Measurements from ENCODE around the gene HLF. TPM values are rescaled to one million over a fixed set of nuclear protein-coding genes. Genes with fewer than 3 reads are reported as not detected.

The HLF gene
- total RNA-seq, 1 experiment from 2014 or later: 0.29 TPM

DNA sequence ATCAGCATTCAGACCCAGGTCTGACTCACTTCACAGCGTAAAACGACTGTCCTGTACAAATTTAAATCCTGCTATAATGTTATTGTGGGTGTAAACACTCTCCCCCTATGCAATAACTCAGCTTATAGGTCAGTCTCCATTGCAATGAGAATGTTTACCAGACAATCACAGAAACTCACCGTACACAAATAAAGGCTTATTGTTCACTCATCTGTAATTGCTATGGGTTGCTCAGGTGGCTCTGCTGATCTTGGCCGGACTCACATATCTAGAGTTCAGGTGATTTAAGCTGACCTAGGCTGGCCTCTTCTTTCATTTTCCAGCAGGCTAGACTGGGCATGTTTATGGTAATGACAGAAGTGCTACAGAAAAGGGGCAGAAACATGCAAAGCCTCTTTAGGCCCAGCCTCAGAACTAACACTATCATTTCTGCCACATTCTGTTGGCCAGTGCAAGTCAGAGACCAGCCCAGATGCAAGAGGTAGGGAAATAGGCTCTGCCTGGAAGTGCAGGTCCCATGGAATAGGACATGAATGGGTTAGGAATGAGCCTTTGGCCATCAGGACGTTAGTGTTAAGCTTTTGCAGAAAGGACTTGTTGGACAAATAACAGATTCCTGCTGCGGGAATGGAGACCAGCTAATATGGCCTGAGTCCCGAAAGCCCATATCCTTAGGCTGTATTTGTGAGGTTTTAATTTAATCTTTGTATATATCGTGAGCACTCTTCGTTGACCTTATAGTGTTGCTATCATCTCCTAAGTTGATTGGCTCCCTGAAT, 44.0 kb downstream of the HLF start:
- no peak for DNase-seq (ENCODE audit: low read depth)

DNA sequence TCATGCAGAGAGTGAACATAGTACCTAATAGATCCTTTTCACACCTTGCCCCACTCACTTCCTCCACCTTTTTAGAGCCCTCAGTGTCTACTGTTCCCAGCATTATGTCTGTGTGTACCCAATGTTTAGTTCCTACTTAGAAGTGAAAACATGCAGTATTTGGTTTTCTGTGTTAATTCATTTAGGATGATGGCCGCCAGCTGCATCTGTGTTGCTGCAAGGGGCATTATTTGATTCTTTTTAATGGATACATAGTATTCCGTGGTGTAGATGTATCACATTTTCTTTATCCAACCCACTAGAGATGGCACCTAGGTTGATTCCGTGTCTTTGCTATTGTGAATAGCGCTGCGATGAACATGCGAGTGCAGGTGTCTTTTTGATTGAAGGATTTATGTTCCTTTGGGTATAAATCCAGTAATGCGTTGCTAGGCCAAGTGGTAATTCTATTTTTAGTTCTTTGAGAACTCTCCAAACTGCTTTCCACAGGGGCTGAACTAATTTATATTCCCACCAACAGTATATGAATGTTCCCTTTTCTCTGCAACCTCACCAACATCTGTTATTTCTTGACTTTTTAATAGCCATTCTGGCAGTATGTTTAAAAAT, 47.1 kb downstream of the HLF start:
- DNase-seq (ENCODE audit: low read depth): no peak

DNA sequence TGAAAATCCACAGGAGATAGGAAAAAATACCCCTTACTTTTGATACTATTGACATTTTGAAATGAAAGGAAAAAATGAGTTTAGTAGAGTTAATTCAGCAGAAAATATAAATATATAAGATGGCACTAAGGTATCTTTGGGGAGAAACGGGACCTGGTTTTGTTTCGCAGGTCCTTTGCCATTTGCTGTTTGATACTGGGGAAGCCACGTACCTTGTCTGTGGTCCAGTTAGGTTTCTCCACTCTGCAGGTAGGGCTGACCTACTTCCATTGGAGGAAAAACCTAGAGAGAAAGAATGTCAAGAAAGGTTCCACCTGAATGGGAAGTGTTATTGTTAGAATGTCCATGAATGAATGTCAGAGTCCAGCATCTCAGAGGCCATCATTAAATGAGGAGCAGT, 48.1 kb downstream of the HLF start:
- DNase-seq (ENCODE audit: low read depth): no peak

DNA sequence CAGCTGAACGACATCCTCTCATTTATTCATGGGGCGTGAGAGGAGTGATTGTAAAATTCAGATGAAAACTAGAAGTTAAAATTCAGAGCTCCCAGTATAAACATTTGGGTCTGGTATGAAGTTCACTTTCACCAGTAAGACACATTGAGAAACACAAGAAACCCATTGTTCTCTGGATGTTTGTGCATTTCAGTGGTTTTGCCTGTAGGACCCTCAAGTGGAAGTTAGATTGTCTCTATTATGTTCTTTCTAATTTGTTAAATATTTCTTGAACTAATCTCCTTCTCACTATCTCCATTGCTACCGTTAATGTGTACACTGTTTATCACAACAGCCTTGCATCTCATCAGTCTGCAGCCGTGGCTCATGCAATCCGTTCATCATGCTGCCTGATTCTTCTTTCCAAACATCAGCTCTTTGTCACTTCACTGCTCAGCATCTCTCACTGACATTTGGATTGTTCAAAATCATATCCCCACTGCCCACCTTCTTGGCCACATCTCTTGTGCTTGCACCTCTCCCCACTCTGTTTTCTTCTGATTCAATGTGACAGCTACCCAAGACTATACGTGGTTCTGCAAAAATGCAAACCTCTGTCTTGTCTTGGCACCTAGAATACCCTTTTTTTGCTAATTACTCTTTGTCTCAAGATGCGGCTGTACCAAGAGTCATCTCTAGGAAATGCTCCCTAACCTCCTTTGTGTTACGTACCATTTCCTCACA, 49.5 kb downstream of the HLF start:
- DNase-seq (ENCODE audit: low read depth): no peak

DNA sequence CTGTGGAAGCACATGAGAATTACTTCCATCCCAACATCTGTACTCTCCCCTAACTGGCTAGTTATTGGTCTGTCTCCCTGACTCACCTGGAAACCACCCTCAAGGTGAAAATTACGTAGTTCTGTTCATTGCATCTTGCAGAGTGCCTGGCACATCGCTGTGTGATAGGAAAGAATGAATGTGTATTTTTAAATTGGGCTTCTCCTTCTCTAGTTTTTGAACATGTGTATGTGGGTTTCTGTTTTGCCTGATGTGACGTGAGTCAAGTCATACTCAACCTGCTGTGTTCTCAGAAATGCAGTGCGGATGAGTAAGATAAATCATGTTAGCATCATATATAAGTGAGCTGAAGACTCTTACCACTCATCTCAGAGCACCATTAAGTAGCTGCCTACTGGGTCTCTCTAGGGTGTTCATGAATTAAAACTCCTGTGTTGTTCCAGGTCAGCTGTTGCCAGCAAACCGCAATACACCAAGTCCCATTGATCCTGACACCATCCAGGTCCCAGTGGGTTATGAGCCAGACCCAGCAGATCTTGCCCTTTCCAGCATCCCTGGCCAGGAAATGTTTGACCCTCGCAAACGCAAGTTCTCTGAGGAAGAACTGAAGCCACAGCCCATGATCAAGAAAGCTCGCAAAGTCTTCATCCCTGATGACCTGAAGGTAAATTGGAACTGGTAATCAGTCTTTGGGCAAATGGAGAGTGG, 50.2 kb downstream of the HLF start:
- no peak for DNase-seq (ENCODE audit: low read depth)

DNA sequence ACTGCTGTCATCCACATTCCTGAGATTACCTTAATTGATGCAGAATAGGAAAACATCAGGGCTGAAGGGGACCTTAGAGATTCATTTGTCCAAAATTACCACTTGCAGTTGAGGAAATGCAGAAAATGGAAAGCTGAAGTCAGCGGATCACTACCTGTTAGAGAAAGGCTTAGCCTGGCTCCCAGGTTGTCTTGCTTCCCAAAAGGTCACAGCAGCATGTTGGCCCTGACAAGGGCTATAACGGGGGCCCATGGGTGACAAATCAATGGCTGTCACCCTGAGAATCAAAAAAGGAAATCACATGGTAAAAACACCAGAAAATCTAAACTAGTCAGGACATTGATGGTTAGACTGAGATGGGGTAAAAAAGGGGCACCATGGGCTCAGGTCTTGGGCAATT, 51.7 kb downstream of the HLF start:
- no peak for DNase-seq (ENCODE audit: low read depth)

DNA sequence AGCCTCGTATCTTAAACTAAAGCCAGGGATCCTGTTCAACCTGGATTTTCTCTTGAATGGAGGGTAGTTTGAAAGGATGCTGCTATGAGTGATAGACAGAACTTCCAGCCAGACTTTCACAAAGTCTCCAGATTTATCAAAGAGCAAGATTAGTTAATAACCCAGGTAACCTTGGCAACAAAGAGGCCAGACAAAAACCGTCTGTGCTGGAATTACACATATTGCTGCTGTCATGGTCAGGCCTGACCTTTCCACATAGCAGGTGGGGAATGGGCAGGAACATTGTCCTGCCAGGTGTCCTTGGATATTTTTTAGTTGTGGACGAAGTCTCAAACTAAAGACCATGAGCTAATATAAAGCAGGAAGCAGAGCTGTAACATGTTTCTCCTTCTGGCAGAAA, 52.5 kb downstream of the HLF start:
- no peak for DNase-seq (ENCODE audit: low read depth)

DNA sequence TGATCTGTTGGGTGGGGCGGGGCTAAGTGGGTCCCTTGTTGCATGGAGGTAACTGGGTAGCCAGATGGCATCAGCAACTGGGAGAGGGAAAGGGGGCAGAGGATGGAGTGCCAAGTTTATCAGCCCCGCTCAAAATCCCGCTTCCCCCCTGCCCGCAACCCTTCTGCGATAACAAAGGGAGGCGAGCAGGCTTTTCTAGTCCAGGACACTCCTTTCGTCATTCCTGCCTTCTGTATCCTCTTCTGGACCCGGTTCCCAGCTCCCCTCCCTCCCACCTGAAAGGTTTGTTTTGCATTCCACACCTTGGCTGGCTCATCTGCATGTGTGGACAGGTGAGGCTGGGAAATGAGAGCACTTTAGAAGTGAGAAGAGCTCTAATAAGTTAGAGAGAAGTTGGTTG, 53.3 kb downstream of the HLF start:
- DNase-seq (ENCODE audit: low read depth): no peak

DNA sequence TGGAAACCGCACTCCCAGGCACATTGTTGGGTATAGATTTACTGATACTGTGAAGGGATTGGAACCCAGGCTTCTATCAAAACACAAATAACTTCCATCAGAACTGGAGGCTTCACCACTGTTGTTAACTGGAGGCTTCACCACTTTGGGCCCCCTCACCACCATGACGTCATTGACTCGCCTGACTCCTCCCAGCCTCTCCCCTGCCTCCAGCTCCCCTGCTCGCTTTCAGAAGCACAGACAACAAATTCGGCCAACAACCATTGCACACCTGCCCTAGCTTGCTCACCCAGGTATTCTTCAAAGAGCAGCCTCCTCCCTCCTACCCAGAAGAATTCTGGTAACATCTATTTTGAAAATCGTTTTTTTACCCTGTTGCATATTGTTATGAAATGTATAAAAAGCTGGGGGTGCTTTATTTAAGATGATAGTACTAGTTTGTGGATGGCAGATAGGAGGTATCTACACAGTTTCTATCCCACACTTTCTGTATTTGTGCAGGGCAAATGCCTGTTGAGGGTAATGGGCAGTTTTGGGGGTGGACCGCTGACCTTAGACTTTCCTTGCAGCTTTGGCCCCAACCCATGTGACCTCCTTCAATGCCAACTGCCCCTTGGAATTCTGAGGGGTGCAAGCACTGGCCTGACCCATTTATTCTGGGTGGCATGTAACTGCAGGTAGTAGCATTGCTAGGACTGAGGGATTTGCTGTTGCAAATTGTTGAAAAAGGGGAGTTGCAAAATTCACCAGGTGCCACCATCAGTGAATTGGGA, 54.1 kb downstream of the HLF start:
- DNase-seq (ENCODE audit: low read depth): no peak

DNA sequence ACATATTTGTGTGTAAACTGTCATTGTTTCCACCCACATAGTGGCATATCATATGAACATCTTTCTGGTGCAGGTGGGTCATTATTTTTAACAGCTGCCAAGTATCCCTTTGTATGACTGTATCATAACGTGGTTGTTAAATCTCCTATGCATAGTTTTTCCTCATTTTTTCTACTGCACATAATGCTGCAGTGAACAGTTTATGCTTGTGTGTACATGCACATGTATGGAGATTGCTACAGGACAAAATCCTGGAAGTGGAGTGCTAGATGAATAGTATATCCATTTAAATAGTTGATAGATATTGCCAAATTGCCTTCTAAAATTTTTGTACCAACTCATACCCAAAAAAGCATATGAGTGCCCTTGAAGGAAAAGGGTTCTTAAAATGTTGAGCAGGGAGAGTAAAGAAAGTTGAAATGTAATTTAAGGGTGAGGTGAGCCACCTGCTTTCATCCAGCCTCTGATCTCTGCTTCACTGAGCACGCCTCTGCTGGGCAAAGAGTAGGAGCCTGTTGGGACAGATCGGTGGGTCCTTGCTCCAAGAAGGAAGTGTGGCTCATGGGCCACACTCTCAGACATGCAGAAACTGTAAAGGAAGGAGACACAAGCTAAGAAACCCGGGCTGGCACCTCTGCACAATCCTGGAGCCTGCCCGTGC, 55.3 kb downstream of the HLF start:
- no peak for DNase-seq (ENCODE audit: low read depth)

DNA sequence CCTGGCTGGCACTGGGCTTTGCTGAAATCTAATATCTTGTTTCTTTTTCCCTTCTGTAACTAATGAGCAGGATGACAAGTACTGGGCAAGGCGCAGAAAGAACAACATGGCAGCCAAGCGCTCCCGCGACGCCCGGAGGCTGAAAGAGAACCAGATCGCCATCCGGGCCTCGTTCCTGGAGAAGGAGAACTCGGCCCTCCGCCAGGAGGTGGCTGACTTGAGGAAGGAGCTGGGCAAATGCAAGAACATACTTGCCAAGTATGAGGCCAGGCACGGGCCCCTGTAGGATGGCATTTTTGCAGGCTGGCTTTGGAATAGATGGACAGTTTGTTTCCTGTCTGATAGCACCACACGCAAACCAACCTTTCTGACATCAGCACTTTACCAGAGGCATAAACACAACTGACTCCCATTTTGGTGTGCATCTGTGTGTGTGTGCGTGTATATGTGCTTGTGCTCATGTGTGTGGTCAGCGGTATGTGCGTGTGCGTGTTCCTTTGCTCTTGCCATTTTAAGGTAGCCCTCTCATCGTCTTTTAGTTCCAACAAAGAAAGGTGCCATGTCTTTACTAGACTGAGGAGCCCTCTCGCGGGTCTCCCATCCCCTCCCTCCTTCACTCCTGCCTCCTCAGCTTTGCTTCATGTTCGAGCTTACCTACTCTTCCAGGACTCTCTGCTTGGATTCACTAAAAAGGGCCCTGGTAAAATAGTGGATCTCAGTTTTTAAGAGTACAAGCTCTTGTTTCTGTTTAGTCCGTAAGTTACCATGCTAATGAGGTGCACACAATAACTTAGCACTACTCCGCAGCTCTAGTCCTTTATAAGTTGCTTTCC, 56.0 kb downstream of the HLF start:
- DNase-seq (ENCODE audit: low read depth): no peak

DNA sequence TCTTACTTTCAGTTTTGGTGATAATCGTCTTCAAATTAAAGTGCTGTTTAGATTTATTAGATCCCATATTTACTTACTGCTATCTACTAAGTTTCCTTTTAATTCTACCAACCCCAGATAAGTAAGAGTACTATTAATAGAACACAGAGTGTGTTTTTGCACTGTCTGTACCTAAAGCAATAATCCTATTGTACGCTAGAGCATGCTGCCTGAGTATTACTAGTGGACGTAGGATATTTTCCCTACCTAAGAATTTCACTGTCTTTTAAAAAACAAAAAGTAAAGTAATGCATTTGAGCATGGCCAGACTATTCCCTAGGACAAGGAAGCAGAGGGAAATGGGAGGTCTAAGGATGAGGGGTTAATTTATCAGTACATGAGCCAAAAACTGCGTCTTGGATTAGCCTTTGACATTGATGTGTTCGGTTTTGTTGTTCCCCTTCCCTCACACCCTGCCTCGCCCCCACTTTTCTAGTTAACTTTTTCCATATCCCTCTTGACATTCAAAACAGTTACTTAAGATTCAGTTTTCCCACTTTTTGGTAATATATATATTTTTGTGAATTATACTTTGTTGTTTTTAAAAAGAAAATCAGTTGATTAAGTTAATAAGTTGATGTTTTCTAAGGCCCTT, 56.8 kb downstream of the HLF start:
- DNase-seq (ENCODE audit: low read depth): no peak

DNA sequence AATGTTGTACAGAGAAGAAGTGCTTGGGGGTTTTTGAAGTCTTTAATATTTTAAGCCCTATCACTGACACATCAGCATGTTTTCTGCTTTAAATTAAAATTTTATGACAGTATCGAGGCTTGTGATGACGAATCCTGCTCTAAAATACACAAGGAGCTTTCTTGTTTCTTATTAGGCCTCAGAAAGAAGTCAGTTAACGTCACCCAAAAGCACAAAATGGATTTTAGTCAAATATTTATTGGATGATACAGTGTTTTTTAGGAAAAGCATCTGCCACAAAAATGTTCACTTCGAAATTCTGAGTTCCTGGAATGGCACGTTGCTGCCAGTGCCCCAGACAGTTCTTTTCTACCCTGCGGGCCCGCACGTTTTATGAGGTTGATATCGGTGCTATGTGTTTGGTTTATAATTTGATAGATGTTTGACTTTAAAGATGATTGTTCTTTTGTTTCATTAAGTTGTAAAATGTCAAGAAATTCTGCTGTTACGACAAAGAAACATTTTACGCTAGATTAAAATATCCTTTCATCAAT, 57.8 kb downstream of the HLF start:
- DNase-seq (ENCODE audit: low read depth): no peak

DNA sequence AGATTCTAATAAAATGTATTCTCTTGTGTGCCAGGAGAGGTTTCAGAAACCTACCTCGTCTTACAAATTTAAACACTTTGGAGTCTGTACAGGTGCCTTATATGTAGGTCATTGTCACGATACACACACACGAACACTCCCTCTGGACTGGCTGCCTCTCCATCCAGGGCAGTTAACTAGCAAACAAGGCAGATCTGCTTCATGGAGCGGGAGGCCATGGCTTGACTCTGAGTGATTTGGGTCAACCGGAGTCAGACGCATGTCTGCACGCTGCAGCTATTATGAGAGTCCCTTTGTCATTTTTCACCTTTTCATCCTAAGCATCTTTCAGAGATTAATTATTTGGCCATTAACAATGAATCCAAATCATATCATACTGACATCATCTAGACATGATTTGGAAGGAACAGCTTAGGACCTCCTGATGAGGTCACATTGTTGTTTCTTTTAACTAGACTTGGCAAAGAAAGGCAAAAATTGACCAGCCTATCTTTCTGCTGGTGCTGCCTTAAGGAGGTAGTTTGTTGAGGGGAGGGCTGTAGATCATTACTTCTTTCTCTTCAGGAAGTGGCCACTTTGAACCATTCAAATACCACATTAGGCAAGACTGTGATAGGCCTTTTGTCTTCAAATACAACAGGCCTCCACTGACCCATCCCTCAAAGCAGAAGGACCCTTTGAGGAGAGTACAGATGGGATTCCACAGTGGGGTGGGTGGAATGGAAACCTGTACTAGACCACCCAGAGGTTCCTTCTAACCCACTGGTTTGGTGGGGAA, 58.9 kb downstream of the HLF start:
- no peak for DNase-seq (ENCODE audit: low read depth)

DNA sequence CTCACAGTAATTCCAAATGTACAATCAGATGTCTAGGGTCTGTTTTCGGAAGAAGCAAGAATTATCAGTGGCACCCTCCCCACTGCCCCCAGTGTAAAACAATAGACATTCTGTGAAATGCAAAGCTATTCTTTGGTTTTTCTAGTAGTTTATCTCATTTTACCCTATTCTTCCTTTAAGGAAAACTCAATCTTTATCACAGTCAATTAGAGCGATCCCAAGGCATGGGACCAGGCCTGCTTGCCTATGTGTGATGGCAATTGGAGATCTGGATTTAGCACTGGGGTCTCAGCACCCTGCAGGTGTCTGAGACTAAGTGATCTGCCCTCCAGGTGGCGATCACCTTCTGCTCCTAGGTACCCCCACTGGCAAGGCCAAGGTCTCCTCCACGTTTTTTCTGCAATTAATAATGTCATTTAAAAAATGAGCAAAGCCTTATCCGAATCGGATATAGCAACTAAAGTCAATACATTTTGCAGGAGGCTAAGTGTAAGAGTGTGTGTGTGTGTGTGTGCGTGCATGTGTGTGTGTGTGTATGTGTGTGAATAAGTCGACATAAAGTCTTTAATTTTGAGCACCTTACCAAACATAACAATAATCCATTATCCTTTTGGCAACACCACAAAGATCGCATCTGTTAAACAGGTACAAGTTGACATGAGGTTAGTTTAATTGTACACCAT, 59.7 kb downstream of the HLF start:
- DNase-seq (ENCODE audit: low read depth): no peak

DNA sequence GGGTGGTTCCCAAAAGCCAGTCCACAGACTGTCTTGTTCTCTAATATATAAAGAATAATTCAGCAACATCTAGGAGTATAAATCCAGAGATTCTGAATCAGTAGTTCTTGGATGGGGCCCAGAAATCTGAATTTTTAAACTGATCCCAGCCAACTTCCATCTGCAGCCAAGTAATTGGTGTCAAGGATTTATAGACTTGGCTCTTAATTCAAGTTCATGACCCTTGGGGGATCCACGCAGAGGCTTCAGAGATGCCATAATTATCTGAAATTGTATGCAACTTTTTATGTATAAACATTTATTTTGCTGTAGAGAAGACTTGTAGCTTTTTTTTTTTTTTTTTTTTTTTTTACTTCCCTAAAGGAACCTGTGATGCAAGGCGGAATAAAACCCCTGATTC, 60.6 kb downstream of the HLF start:
- DNase-seq (ENCODE audit: low read depth): no peak

DNA sequence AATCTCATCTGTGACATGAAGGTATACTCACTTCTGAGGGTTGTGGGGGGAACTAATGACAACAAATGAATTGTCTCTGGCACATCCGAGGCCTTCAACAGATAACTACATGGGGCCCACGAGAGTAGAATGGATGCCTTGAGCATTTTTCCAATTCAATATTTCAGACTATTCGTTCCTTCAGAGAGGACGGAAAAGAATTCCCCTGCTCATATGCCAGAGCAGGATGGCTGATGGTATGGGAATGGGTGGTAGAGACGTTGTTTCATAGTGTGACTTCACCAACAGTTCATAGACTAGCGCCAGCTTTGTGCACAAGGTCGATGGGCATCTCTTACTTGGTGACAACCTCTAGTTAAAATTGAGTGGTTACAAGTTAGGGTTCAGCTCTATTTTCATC, 61.3 kb downstream of the HLF start:
- DNase-seq (ENCODE audit: low read depth): no peak

All from LHCN-M2 (cell line).